ENCODE results near the gene EDA.
"Not testable (repeated sequence)": the region's sequence is repeated elsewhere in the genome, so short reads cannot be mapped to it uniquely, and the experiment has no call there.

EDA gene

DNA sequence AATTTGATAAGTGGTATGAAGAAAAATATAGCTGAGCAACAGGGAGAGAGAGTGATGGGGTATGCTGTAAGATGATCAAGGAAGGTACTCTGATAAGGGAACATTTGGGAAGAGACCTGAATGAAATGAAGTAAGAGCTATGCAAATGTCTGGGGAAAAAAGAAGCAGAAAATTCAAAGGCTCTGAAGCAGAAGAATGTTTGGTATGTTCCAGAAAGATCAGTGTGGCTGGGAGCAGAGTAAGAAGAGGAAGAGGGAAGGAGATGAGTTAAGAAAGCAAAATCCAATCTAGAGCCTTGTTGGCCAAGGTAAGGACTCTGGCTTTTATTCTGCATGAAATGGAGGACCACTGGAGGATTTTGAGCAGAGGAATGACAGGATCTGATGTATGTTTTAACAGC is 343.8 kb downstream of the EDA start:
- DNase-seq (ENCODE audit: low read depth): no peak

- peak; percentile 10 for DNase-seq (ENCODE audit: low read depth)
Observed at GRCh38 chrX:69961365-69962072, 345.6 kb downstream of the EDA start.

DNA sequence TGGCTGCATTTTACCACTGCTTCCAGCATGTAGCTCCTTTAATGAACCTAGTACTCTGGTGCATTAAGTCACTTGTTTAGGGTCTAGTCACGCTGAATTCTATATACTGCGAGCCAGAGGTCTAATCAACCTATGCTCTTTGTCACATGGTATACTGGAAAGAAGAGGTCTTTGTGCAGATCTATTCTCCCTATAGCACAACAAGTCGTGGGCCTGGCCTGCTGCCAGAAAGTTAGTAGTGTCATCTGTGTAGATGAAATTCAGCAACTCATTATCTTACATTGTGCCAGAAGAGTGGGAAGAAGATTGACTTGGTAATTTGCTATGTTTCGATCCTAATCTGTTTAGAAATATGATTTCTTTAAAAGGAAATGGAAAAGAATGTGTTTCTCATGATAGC is 353.0 kb downstream of the EDA start:
- DNase-seq (ENCODE audit: low read depth): no peak

DNA sequence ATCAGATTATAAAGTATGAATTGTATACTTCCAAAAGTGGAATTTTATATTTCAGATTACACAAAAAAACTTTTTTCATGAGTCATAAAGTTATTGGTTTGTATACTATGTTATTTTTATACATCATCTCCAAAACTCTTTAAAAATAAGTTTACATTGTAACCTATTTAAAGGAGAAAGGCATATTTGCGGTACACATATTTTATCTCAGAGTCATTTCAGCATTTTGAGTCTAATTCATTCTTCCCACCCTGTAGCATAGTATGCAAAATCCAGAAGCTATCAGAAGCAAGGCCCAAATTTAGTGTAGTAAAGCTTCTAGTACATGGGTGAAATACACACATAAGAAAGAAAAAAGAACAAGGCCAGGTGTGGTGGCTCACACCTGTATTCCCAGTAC is 353.5 kb downstream of the EDA start:
- DNase-seq (ENCODE audit: low read depth): no peak

DNA sequence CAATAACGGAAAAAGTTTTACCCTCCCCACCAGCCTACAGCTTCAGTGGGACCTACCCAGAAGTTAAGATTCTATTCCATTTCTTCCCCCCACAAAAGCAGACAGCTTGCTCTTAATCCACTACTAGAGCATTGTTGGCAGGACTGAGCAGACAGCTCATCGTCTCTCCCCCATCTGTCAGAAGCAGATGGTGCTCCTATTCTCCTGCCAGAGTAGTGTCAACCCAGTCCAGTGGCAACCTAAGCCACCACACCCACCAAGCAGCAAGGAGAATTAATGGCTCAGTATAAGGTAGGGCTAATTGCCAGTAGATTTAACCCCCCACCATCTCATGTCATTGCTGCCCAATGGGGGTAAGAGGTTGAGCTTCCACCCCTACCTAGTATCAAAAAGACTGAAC is 371.8 kb downstream of the EDA start:
- DNase-seq (ENCODE audit: low read depth): no peak

DNA sequence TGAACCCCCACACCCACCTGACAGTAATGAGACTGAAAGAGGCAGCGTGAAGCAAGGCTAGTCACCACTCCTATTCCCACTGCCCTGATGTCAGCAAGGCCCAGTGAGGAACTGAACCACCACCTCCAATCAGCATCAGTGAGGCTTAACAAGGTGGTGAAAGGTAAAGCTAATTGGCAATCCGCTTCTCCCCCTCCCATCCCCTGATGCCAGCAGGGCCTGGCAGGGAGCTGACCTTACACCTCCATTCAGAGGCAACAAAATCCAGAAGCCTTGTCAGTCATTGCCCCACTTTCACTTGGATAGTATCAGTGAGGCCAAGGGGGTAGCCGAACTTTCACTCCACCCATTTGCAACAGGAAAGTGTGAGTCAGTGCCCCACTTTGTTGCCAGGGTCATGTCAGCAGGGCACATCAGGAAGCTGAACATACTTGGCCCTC is 373.1 kb downstream of the EDA start:
- DNase-seq (ENCODE audit: low read depth): peak; percentile 0

GRCh38 chrX:69991685-69992084 is 375.8 kb downstream of the EDA start:
- no peak for DNase-seq (ENCODE audit: low read depth)

DNA sequence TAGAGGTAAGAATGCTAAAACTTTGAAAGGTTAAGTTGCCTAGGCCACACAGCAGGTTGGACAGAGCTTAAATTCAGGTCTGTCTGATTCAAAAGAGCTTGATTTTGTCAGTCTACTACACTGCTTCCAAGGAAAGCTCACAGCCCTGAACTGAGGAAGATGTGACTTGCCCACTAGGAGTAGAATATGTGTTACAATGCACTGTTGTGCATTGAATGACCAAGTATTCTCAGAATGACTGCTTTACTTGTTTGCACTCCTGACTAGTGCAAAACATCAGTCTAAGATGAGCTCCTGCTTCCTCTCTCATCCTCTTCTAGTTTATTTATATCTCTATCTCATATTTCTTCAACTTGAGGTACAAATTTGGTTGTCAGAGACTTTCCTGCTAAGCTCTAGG is 377.6 kb downstream of the EDA start:
- no peak for DNase-seq (ENCODE audit: low read depth)

DNA sequence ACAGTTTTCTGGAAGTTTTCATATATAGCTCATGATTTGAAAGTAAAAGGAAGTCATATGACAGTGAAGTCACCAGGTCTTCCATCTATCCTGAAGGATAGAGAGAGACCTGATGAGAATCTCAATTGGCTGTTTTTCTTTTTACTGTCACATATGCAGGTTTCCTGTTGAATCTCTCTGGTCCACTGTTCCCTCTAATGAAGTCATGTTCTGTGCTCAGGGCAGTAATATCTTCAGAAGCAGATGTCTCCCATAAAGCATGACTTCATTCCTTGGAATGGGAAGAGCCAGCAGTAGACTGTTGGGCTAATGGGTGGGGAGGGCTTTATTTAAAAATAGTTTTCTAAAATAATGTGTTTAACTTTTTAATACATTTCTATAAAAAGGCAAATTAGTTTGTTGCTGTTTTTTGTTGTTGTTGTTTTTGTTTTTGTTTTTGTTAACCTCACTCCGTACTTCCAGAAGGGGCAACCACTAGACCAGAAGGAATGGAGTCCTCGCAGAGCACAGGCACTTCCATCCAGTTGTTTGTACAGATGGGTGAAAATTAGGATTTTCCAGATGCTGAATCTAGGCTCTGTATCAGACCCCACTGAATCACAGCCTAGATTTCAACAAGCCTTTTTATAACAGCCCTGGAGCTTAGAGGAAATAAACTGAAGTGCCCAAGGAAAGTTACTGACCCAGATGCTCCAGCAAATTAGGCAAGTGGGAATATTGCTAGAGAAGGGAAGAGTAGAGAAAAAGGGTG is 379.6 kb downstream of the EDA start:
- no peak for DNase-seq (ENCODE audit: low read depth)

GRCh38 chrX:69996113-69996468 is 380.2 kb downstream of the EDA start:
- no peak for DNase-seq (ENCODE audit: low read depth)

- not testable (repeated sequence) for DNase-seq (ENCODE audit: low read depth)
Observed at GRCh38 chrX:69998299-69998698, 382.4 kb downstream of the EDA start.

GRCh38 chrX:70001269-70001668 is 385.4 kb downstream of the EDA start:
- DNase-seq (ENCODE audit: low read depth): no peak

DNA sequence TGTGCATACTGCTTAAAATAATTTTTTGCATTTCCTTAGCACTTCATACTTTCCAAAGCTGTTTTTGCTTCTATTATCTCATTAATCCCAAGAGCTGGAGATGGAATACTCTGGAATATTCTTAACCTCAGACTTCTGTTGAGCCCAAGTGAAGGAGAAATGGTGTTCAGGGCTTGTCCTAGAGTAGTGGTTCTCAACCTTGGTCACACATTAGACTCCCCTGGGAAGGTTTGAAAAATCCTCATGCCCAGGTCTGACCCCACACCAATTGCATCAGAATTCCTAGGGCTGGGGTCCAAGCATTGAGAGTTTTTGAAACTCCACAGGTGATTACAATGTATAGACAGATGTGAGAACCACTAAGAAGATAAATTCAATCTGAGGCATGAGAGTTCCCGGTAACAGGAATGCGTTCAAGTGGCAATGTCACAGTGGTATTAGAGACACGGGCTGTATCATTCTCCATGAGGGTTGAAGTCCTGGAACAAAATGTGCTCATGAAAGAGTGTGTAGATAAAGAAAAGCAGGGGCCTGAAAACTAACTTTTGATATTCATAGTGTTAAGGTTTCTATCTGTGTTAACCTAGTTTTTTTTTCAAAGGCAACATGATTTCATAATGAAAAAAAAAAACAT is 385.9 kb downstream of the EDA start:
- no peak for DNase-seq (ENCODE audit: low read depth)

DNA sequence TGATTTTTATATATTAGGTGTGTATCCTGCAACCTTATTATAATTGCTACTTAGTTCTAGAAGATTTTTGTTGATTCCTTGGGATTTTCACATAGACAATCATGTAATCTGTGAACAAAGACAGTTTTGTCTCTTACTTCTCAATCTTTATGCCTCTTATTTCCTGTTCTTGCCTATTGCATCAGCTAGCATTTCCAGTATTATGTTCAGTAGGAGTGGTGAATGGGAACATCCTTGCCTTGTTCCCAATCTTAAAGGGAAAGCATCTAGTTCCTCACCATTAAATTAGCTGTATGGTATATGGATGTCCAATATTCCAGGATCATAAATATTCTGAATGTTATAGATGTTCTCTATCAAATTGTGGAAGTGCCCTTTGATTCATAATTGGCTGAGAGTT is 392.0 kb downstream of the EDA start:
- no peak for DNase-seq (ENCODE audit: low read depth)

GRCh38 chrX:70009049-70009448 is 393.1 kb downstream of the EDA start:
- no peak for DNase-seq (ENCODE audit: low read depth)

DNA sequence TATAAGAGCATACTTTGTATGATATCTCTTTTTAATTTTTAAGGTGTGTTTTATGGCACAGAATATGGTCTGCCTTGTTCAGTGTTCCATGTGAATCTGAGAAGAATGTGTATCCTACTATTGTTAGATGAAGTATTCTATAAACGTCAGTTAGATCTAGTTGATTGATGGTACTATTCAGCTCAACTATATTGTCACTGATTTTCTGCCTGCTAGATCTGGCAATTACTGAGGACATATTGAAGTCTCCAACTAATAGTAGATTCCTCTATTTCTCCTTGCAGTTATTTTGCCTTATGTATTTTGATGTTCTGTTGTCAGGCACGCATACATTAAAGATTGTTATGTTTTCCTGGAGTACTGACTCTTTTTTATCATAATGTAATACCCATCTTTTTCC is 394.1 kb downstream of the EDA start:
- no peak for DNase-seq (ENCODE audit: low read depth)

- DNase-seq (ENCODE audit: low read depth): no peak
Observed at GRCh38 chrX:70012756-70013155, 396.8 kb downstream of the EDA start.

DNA sequence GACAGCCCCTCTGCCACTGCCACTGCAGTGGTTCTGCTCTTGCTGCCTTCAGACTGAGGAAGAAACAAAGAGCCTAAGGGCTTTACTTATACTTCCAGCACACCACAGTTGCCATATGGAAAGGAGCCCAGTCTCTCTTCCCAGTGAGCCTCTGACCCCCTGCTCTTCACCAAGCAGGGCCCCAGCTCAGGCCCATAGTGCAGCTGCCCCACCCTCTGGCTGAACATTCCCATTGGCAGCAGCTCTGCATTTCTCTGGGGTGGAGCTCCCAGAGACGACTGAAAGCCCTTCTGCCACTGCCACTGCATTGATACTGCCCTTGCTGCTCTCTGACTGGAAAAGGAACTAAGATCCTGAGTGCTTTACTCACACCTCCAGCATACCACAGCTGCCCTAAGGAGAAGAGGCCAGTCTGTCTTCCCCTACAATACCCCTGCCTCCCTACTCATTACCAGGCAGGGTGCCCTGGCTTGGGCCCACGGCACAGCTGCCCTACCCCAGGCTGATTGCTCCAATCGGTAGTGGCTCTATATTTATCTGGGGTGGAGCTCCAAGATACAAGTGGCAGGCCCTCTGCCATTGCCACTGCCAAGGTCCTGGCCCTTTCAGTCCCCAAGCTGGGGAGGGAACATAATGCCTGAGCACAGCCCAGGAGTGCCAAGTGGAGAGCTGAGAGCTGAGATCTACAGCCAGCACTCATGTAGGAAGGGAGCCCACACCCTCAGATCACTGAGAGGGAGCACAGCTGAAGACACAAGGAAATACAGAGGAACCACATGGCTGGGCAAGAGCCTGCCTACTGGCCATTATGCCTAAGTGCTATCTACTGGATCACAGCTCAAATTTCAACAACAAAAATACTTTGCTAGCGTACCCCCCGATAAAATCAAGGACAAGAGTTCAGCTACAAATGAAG is 397.8 kb downstream of the EDA start:
- no peak for DNase-seq (ENCODE audit: low read depth)

DNA sequence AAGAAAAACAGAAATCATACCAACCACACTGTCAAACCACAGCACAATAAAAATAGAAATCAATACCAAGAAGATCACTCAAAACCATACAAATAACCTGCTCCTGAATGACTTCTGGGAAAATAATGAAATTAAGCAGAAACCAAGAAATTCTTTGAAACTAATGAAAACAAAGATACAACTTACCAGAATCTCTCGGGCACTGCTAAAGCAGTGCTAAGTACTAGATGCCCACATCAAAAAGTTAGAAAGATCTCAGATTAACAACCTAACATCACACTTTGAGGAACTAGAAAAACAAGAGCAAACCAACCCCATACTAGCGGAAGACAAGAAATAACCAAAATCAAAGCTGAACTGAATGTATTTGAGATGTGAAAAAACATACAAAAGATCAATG is 400.6 kb downstream of the EDA start:
- DNase-seq (ENCODE audit: low read depth): no peak

GRCh38 chrX:70022616-70023015 is 406.7 kb downstream of the EDA start:
- DNase-seq (ENCODE audit: low read depth): no peak

GRCh38 chrX:70025464-70025863 is 409.6 kb downstream of the EDA start:
- peak; percentile 38 for DNase-seq (ENCODE audit: low read depth)

- DNase-seq (ENCODE audit: low read depth): no peak
Observed at GRCh38 chrX:70026112-70026850, 410.4 kb downstream of the EDA start.
